Neural progenitor cell (in vitro differentiated cells): ENCODE data around the gene ANO1.

ENCODE experiments used
- CTCF ChIP-seq: fragments of 200-600 bp; sonication (generic); IDR thresholded peaks from 2 replicates; pipeline ENCODE4 v1.5.1; 2017; ENCODE audit warnings: antibody characterized with exemption, mild to moderate bottlenecking
- EZH2 ChIP-seq: fragments of 200-600 bp; sonication (generic); IDR thresholded peaks from 2 replicates; pipeline ENCODE4 v1.6.1; 2017; ENCODE audit warnings: antibody characterized with exemption, mild to moderate bottlenecking, moderate library complexity
- EZH2phosphoT487 ChIP-seq: fragments of 200-600 bp; sonication (generic); IDR thresholded peaks from 2 replicates; pipeline ENCODE4 v1.6.1; 2017; ENCODE audit warnings: antibody characterized with exemption

- TF ChIP-seq CTCF = no peak
- no peak for TF ChIP-seq EZH2
- TF ChIP-seq EZH2phosphoT487 = no peak
Observed at GRCh38 chr11:70085815-70086769, 8.0 kb downstream of the ANO1 start.
